Measurements from ENCODE around the gene LDB2.

DNA sequence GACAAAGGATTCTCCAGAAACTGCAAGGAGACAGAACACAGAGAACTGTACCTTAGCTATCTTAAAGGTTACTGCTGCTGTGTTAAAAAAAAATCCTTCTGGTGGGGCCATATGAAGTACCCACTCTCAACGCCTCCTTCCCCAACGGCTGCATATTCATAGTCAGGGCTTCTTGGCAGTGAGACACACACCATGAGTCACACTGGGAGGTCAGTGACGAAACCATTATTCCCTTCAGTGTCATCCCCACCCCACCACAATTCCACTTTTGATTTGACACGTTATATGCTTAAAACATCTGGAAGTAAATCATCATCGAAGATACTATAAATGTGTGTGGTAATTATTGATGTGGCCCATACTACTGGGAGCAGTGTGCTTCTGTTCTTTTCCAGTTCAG lies 271.5 kb downstream of the LDB2 start:
- TF ChIP-seq, protein P1, sequence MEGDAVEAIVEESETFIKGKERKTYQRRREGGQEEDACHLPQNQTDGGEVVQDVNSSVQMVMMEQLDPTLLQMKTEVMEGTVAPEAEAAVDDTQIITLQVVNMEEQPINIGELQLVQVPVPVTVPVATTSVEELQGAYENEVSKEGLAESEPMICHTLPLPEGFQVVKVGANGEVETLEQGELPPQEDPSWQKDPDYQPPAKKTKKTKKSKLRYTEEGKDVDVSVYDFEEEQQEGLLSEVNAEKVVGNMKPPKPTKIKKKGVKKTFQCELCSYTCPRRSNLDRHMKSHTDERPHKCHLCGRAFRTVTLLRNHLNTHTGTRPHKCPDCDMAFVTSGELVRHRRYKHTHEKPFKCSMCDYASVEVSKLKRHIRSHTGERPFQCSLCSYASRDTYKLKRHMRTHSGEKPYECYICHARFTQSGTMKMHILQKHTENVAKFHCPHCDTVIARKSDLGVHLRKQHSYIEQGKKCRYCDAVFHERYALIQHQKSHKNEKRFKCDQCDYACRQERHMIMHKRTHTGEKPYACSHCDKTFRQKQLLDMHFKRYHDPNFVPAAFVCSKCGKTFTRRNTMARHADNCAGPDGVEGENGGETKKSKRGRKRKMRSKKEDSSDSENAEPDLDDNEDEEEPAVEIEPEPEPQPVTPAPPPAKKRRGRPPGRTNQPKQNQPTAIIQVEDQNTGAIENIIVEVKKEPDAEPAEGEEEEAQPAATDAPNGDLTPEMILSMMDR (IDR thresholded peaks at IDR 0.05) = no peak
- TF ChIP-seq POLR2AphosphoS5 (IDR thresholded peaks at IDR 0.05) = no peak

Measured in breast epithelium (tissue), 3 donors.